SK-N-SH (cell line): ENCODE data around the gene PLGRKT. TPM values are rescaled to one million over a fixed set of nuclear protein-coding genes. Genes with fewer than 3 reads are reported as not detected.

ENCODE experiments used
- CTCF ChIA-PET: fragments of 300-600, 350-600 bp; formaldehyde crosslinking; extraction: SDS; loops from one replicate; lab custom pipeline; 2021; lab: Yijun Ruan, JAX
- POLR2A ChIA-PET: fragments of 350-600 bp; sonication (Branson Sonifier 250); formaldehyde crosslinking; extraction: SDS; loops from one replicate; lab custom pipeline; 2020; ENCODE audit warnings: antibody characterized with exemption, inconsistent platforms; lab: Yijun Ruan, JAX
- DNase-seq: peaks from one replicate; pipeline ENCODE4 v3.0.0; 2012
- H2AFZ ChIP-seq: fragments of 200-600 bp; sonication (generic); 2 replicates; pipeline ENCODE4 v1.8.1; 2016; ENCODE audit warnings: antibody characterized with exemption, mild to moderate bottlenecking, low read depth
- H3F3A ChIP-seq: fragments of 200-600 bp; sonication (generic); replicated peaks from 2 replicates; pipeline ENCODE3; 2016; ENCODE audit warnings: antibody characterized with exemption, mild to moderate bottlenecking; ENCODE audit not compliant: insufficient read depth
- H3K27ac ChIP-seq, 2 experiments: fragments of 200-500 bp in 1 of 2; fragments of 200-600 bp in 1 of 2; sonication (Bioruptor generic) in 1 of 2; sonication (generic), shearing (Covaris generic) in 1 of 2; 2 replicates each; pipeline versions ENCODE4 v1.5.1 to v1.6.1; 2014 to 2016; ENCODE audit warnings: low read depth in 2 of 2, inconsistent platforms in 1 of 2, low read length in 1 of 2, mild to moderate bottlenecking in 1 of 2, mixed read lengths in 1 of 2
- H3K27me3 ChIP-seq: fragments of 200-600 bp; sonication (generic), shearing (Covaris generic); 2 replicates; pipeline ENCODE4 v1.6.1; 2016; ENCODE audit warnings: mixed run types; ENCODE audit not compliant: insufficient read depth
- H3K36me3 ChIP-seq, 2 experiments: fragments of 200-500 bp in 1 of 2; fragments of 200-600 bp in 1 of 2; sonication (Bioruptor generic) in 1 of 2; sonication (generic) in 1 of 2; replicated peaks in 1 of 2; 2 replicates each; pipeline versions ENCODE3 to v1.5.1; 2014 to 2016; ENCODE audit warnings: low read length in 1 of 2, mild to moderate bottlenecking in 1 of 2; ENCODE audit not compliant: insufficient read depth in 2 of 2, control insufficient read depth in 1 of 2
- H3K4me1 ChIP-seq, 2 experiments: fragments of 200-500 bp in 1 of 2; fragments of 200-600 bp in 1 of 2; sonication (Bioruptor generic) in 1 of 2; sonication (generic), shearing (Covaris generic) in 1 of 2; 2 replicates each; pipeline versions ENCODE4 v1.5.1 to v1.6.1; 2014 to 2016; ENCODE audit warnings: low read depth in 1 of 2, low read length in 1 of 2, mixed run types in 1 of 2; ENCODE audit not compliant: insufficient read depth in 2 of 2, control insufficient read depth in 1 of 2
- H3K4me2 ChIP-seq: fragments of 200-600 bp; sonication (generic), shearing (Covaris generic); 2 replicates; pipeline ENCODE4 v1.6.1; 2017; ENCODE audit warnings: mixed run types
- H3K4me3 ChIP-seq, 2 experiments: fragments of 200-500 bp in 1 of 2; fragments of 200-600 bp in 1 of 2; sonication (Bioruptor generic) in 1 of 2; sonication (generic), shearing (Covaris generic) in 1 of 2; 2 replicates each; pipeline versions ENCODE4 v1.5.1 to v1.8.1; 2014 to 2016; ENCODE audit warnings: low read depth in 2 of 2, inconsistent platforms in 1 of 2, low read length in 1 of 2, mild to moderate bottlenecking in 1 of 2, mixed read lengths in 1 of 2, moderate library complexity in 1 of 2
- H3K79me2 ChIP-seq: fragments of 200-600 bp; sonication (generic); 2 replicates; pipeline ENCODE4 v1.8.1; 2017; ENCODE audit warnings: mild to moderate bottlenecking; ENCODE audit not compliant: insufficient read depth
- H3K9ac ChIP-seq: fragments of 200-600 bp; sonication (generic); 2 replicates; pipeline ENCODE4 v1.6.1; 2017; ENCODE audit warnings: mixed run types
- H3K9me2 ChIP-seq: fragments of 200-600 bp; sonication (generic); 2 replicates; pipeline ENCODE4 v1.6.1; 2017; ENCODE audit warnings: mixed run types
- H3K9me3 ChIP-seq: fragments of 200-600 bp; sonication (generic); 2 replicates; pipeline ENCODE4 v1.6.1; 2017; ENCODE audit warnings: mixed run types, mild to moderate bottlenecking, moderate library complexity
- H4K20me1 ChIP-seq: fragments of 200-600 bp; sonication (generic); 2 replicates; pipeline ENCODE4 v1.6.1; 2017; ENCODE audit warnings: mild to moderate bottlenecking, mixed run types; ENCODE audit not compliant: insufficient read depth
- MEF2A ChIP-seq: IDR thresholded peaks from 2 replicates; pipeline ENCODE4 v1.4.0; 2012; ENCODE audit warnings: low read depth, borderline replicate concordance
- MXI1 ChIP-seq: IDR thresholded peaks from 2 replicates; pipeline ENCODE4 v1.6.1; 2012; ENCODE audit warnings: mild to moderate bottlenecking, low read depth, low read length, improper control_type of control experiment
- SIN3A ChIP-seq: IDR thresholded peaks from 2 replicates; pipeline ENCODE4 v1.6.1; 2012; ENCODE audit warnings: low read depth, mild to moderate bottlenecking, low read length, moderate library complexity, borderline replicate concordance
- SMC3 ChIP-seq: IDR thresholded peaks from 2 replicates; pipeline ENCODE4 v1.6.1; 2012; ENCODE audit warnings: low read depth, low read length, improper control_type of control experiment
- TAF1 ChIP-seq: IDR thresholded peaks from 2 replicates; pipeline ENCODE4 v1.6.1; 2012; ENCODE audit warnings: low read depth, mild to moderate bottlenecking, low read length, moderate library complexity, borderline replicate concordance
- WGBS: methylation state at CpG from one replicate; pipeline ENCODE4 v1.1.6; 2017; ENCODE audit warnings: low lambda C conversion rate; 5-methylcytosine and 5-hydroxymethylcytosine counted together
- polyA plus RNA-seq, 3 experiments: library from polyadenylated mRNA; depleted of rRNA; stranded (reverse); fragments of >200 nt; gene quantifications; 2 replicates each; pipeline ENCODE4 v1.2.3, GENCODE V29; 2012
- TF ChIP-seq, protein P1 (sequence below): fragments of 200-600 bp; sonication (generic); IDR thresholded peaks from 2 replicates; pipeline ENCODE4 v1.6.1; 2017; ENCODE audit warnings: antibody characterized with exemption, mild to moderate bottlenecking, moderate library complexity
- TF ChIP-seq, protein P2 (sequence below): IDR thresholded peaks from 2 replicates; pipeline ENCODE4 v1.4.0; 2012; ENCODE audit warnings: low read depth, borderline replicate concordance

The PLGRKT gene
- polyA plus RNA-seq, 1 of the 3 experiments (the other 2 are of a cell fraction): 11.4 TPM

DNA sequence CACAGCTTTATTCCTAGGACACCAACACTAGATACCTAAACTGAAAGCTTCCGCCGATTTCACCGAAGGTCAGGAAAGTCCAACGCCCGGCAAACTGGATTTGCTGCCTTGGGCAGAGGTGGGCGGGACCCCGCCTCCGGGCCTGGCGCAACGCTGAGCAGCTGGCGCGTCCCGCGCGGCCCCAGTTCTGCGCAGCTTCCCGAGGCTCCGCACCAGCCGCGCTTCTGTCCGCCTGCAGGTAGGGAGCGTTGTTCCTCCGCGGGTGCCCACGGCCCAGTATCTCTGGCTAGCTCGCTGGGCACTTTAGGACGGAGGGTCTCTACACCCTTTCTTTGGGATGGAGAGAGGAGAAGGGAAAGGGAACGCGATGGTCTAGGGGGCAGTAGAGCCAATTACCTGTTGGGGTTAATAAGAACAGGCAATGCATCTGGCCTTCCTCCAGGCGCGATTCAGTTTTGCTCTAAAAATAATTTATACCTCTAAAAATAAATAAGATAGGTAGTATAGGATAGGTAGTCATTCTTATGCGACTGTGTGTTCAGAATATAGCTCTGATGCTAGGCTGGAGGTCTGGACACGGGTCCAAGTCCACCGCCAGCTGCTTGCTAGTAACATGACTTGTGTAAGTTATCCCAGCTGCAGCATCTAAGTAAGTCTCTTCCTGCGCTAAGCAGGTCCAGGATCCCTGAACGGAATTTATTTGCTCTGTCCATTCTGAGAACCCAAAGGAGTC lies 12.8 kb upstream of the PLGRKT start, which contains the start of gene CD274 (continued):
- TF ChIP-seq, protein P1, sequence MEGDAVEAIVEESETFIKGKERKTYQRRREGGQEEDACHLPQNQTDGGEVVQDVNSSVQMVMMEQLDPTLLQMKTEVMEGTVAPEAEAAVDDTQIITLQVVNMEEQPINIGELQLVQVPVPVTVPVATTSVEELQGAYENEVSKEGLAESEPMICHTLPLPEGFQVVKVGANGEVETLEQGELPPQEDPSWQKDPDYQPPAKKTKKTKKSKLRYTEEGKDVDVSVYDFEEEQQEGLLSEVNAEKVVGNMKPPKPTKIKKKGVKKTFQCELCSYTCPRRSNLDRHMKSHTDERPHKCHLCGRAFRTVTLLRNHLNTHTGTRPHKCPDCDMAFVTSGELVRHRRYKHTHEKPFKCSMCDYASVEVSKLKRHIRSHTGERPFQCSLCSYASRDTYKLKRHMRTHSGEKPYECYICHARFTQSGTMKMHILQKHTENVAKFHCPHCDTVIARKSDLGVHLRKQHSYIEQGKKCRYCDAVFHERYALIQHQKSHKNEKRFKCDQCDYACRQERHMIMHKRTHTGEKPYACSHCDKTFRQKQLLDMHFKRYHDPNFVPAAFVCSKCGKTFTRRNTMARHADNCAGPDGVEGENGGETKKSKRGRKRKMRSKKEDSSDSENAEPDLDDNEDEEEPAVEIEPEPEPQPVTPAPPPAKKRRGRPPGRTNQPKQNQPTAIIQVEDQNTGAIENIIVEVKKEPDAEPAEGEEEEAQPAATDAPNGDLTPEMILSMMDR: peak; percentile 67

DNA sequence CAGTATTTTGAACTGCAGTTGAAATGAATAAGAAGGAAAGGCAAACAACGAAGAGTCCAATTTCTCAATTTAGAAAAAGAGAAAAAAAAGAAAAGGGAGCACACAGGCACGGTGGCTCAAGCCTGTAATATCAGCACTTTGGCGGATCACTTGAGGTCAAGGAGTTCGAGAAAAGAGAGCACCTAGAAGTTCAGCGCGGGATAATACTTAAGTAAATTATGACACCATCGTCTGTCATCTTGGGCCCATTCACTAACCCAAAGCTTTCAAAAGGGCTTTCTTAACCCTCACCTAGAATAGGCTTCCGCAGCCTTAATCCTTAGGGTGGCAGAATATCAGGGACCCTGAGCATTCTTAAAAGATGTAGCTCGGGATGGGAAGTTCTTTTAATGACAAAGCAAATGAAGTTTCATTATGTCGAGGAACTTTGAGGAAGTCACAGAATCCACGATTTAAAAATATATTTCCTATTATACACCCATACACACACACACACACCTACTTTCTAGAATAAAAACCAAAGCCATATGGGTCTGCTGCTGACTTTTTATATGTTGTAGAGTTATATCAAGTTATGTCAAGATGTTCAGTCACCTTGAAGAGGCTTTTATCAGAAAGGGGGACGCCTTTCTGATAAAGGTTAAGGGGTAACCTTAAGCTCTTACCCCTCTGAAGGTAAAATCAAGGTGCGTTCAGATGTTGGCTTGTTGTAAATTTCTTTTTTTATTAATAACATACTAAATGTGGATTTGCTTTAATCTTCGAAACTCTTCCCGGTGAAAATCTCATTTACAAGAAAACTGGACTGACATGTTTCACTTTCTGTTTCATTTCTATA lies 12.0 kb upstream of the PLGRKT start:
- DNase-seq: no peak
- no peaks in the 10 kb centered on the region for H4K20me1 ChIP-seq
- TF ChIP-seq SIN3A (no peak), MXI1 (no peak), MEF2A (no peak), SMC3 (no peak), TAF1 (no peak)
- TF ChIP-seq, protein P2, sequence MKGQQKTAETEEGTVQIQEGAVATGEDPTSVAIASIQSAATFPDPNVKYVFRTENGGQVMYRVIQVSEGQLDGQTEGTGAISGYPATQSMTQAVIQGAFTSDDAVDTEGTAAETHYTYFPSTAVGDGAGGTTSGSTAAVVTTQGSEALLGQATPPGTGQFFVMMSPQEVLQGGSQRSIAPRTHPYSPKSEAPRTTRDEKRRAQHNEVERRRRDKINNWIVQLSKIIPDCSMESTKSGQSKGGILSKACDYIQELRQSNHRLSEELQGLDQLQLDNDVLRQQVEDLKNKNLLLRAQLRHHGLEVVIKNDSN: no peak
- WGBS: 69% methylated on average over 15 of the region's 15 CpGs
- H3K27me3 ChIP-seq: no peaks in the 10 kb centered on the region
- no peaks in the 10 kb centered on the region for H3K9me3 ChIP-seq
- H2AFZ ChIP-seq: peak overlapping the region; percentile 88
- POLR2A ChIA-PET: interaction anchor here (0.7 to 1.1 kb wide), 3 partner anchors 12 to 566 kb away, joined by 3 to 4 read pairs (median 3); partner anchors contain the start of genes PLGRKT, RANBP6 and RIC1
- H3K9me2 ChIP-seq: no peaks in the 10 kb centered on the region
- peaks cover 36% of the 10 kb centered on the region for H3F3A ChIP-seq
- peaks cover 57% of the 10 kb centered on the region for H3K79me2 ChIP-seq
- H3K4me3 ChIP-seq: peak overlapping the region; percentile 64 to 67
- CTCF ChIA-PET: interaction anchor here (0.6 to 4.5 kb wide), 28 partner anchors 8 to 845 kb away, joined by 3 to 51 read pairs (median 4); partner anchors contain the start of genes PLGRKT and RCL1
- peak overlapping the region; percentile 67 to 75 for H3K27ac ChIP-seq
- H3K36me3 ChIP-seq: no peaks in the 10 kb centered on the region
- peaks cover 6 to 18% of the 10 kb centered on the region in 2 experiments; a peak in 3 of 4 replicates for H3K4me1 ChIP-seq
- peak overlapping the region; percentile 71 for H3K9ac ChIP-seq
- H3K4me2 ChIP-seq: peak overlapping the region; percentile 78
